Colonic mucosa (tissue), 4 donors: Measurements from ENCODE around the gene DUSP10. TPM values are rescaled to one million over a fixed set of nuclear protein-coding genes. Genes with fewer than 3 reads are reported as not detected.

ENCODE experiments used
- DNase-seq: peaks from one replicate; pipeline ENCODE4 v3.0.0-alpha.2; 2020
- H3K27ac ChIP-seq: fragments of 200-600 bp; one replicate; pipeline ENCODE4 v1.8.0; 2021
- H3K27me3 ChIP-seq: fragments of 200-600 bp; one replicate; pipeline ENCODE4 v1.8.0; 2021
- H3K36me3 ChIP-seq: fragments of 200-600 bp; one replicate; pipeline ENCODE4 v1.8.0; 2021
- H3K4me1 ChIP-seq: fragments of 200-600 bp; one replicate; pipeline ENCODE4 v1.8.0; 2021; ENCODE audit warnings: mild to moderate bottlenecking
- H3K4me3 ChIP-seq: fragments of 200-600 bp; one replicate; pipeline ENCODE4 v1.8.0; 2021
- H3K9ac ChIP-seq, 2 donors: one replicate each; pipeline ENCODE4 v1.7.0; 2013; ENCODE audit warnings: control low read depth in 2 of 2, low read depth in 2 of 2, low read length in 2 of 2
- H3K9me3 ChIP-seq: fragments of 200-600 bp; one replicate; pipeline ENCODE4 v1.8.0; 2021
- intact Hi-C: fragments of 100-400 bp; cut with DNase I; formaldehyde crosslinking; loops from one replicate; pipeline ENCODE4 v1.14.1; 2022
- total RNA-seq, 2 donors: library from RNA; stranded (reverse); fragmentation: NEBNext Ultra II Directional in 1 of 2; extraction: Animal tissue kit (Norgen Biotek cat#: 25700) in 1 of 2; gene quantifications; one replicate each; pipeline ENCODE4 v1.2.1, GENCODE V29; 2021
- TF ChIP-seq, protein P1 (sequence below): fragments of 200-600 bp; IDR thresholded peaks from one replicate; pipeline ENCODE4 v1.8.0; 2022; ENCODE audit warnings: antibody characterized with exemption, mild to moderate bottlenecking
- donor health status: healthy.
- donor health status: DM: no; HTN: no; CAD: no.
- donor health status: DM: no; HTN: no; CAD: no.

DUSP10 gene
- total RNA-seq, 2 donors from 2014 or later = 2.8 to 8.1 TPM

DNA sequence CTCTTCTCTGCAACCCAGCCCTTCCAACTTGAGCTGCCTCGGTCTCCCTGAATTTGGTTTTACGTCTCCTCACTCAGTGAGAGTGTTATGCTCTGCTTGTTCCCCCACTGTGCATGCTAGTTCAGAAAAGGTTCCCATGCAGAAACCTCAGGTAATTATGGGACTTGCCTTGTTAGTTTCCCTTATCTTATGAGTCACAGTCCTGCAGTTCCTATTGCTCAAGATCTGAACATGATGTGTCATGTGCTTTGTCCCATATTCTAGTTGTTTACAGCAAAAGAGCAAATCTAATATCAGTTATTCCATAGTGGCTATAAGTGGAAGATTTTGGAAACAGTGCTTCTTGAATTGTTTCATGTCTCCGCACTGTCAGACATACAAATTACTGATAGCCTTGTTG is 74.4 kb downstream of the DUSP10 start:
- no peak overlapping the region for H3K4me3 ChIP-seq
- no peak overlapping the region for H3K9ac ChIP-seq
- H3K27me3 ChIP-seq = no peaks in the 10 kb centered on the region
- no peaks in the 10 kb centered on the region for H3K36me3 ChIP-seq
- H3K27ac ChIP-seq = no peak overlapping the region
- no peaks in the 10 kb centered on the region for H3K9me3 ChIP-seq
- intact Hi-C loops = no loop called here
- DNase-seq = no peak
- TF ChIP-seq, protein P1, sequence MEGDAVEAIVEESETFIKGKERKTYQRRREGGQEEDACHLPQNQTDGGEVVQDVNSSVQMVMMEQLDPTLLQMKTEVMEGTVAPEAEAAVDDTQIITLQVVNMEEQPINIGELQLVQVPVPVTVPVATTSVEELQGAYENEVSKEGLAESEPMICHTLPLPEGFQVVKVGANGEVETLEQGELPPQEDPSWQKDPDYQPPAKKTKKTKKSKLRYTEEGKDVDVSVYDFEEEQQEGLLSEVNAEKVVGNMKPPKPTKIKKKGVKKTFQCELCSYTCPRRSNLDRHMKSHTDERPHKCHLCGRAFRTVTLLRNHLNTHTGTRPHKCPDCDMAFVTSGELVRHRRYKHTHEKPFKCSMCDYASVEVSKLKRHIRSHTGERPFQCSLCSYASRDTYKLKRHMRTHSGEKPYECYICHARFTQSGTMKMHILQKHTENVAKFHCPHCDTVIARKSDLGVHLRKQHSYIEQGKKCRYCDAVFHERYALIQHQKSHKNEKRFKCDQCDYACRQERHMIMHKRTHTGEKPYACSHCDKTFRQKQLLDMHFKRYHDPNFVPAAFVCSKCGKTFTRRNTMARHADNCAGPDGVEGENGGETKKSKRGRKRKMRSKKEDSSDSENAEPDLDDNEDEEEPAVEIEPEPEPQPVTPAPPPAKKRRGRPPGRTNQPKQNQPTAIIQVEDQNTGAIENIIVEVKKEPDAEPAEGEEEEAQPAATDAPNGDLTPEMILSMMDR = no peak
- H3K4me1 ChIP-seq = no peaks in the 10 kb centered on the region

DNA sequence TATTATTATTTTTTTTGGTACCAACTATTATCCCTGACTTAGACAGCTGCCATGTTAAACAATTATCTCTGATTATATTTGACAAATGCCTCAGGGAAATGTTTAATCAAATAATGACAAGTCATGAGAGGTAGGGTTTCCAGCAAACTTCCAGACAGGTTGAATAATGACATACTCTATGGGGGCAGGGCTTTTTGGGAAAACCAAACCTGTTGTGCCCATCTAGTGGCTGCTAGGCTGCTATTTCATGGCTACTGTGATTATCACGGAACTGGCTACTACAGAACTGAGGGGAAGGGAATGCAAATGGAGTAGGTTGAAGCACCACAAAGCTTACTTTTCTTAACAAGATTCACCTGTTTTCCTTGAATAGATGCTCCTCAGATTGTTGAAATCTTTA is 77.6 kb downstream of the DUSP10 start:
- TF ChIP-seq, protein P1 = no peak
- no peak for DNase-seq
- intact Hi-C loops = no loop called here
- Histone ChIP-seq H3K4me1 (no peaks in the 10 kb centered on the region), H3K9ac (no peak overlapping the region), H3K4me3 (no peak overlapping the region), H3K36me3 (no peaks in the 10 kb centered on the region), H3K9me3 (no peaks in the 10 kb centered on the region), H3K27ac (no peak overlapping the region), H3K27me3 (no peaks in the 10 kb centered on the region)

- intact Hi-C loops = no loop called here
Observed at GRCh38 chr1:221663321-221663720, 78.6 kb downstream of the DUSP10 start.

GRCh38 chr1:221655766-221656305 is 86.1 kb downstream of the DUSP10 start:
- Histone ChIP-seq H3K36me3 (no peaks in the 10 kb centered on the region), H3K4me3 (no peak overlapping the region), H3K27ac (no peak overlapping the region), H3K27me3 (no peaks in the 10 kb centered on the region), H3K4me1 (no peaks in the 10 kb centered on the region), H3K9ac (no peak overlapping the region), H3K9me3 (no peaks in the 10 kb centered on the region)
- TF ChIP-seq, protein P1 = no peak
- intact Hi-C loops = no loop called here
- DNase-seq = no peak

More at GRCh38 chr1:221663321-221663720, 78.6 kb downstream of the DUSP10 start:
- TF ChIP-seq, protein P1 = no peak
- Histone ChIP-seq H3K9ac (no peak overlapping the region), H3K36me3 (no peaks in the 10 kb centered on the region), H3K4me3 (no peak overlapping the region), H3K27me3 (no peaks in the 10 kb centered on the region), H3K4me1 (no peaks in the 10 kb centered on the region), H3K27ac (no peak overlapping the region), H3K9me3 (no peaks in the 10 kb centered on the region)
- DNase-seq = no peak
